Peyer's patch (tissue), 4 donors: Measurements from ENCODE around the gene NPPC. TPM values are rescaled to one million over a fixed set of nuclear protein-coding genes. Genes with fewer than 3 reads are reported as not detected.

Experiments
- DNase-seq, 3 donors: peaks; one replicate each; pipeline ENCODE4 v3.0.0-alpha.2; 2017 to 2019
- H3K27ac ChIP-seq, 4 donors: fragments of 200-600 bp; sonication (generic); one replicate each; pipeline ENCODE4 v1.5.1; 2016 to 2019
- H3K27me3 ChIP-seq, 2 donors: fragments of 200-600 bp; sonication (generic); one replicate each; pipeline ENCODE4 v1.5.1; 2019
- H3K36me3 ChIP-seq, 3 donors: fragments of 200-600 bp; sonication (generic); one replicate each; pipeline ENCODE4 v1.5.1; 2016 to 2019
- H3K4me1 ChIP-seq, 4 donors: fragments of 200-600 bp; sonication (generic); one replicate each; pipeline ENCODE4 v1.5.1; 2016 to 2019
- H3K4me3 ChIP-seq, 4 donors: fragments of 200-600 bp; sonication (generic); 1 replicate in 3 of 4; 2 replicates in 1 of 4; pipeline ENCODE4 v1.5.1; 2016 to 2019; ENCODE audit warnings: mild to moderate bottlenecking in 1 of 4
- H3K9me3 ChIP-seq, 4 donors: fragments of 200-600 bp; sonication (generic); one replicate each; pipeline ENCODE4 v1.5.1; 2016 to 2019; ENCODE audit warnings: mild to moderate bottlenecking in 1 of 4
- POLR2A ChIP-seq, 2 donors: fragments of 450-650 bp; IDR thresholded peaks; one replicate each; pipeline ENCODE4 v1.5.1; 2017; ENCODE audit warnings: antibody characterized with exemption in 2 of 2, mild to moderate bottlenecking in 2 of 2, moderate library complexity in 2 of 2
- total RNA-seq, 4 donors: library from RNA; depleted of rRNA; stranded (reverse); fragments of >200 nt; gene quantifications; one replicate each; pipeline ENCODE4 v1.1.0, GENCODE V29; 2016
- TF ChIP-seq, protein P1 (sequence below), 6 experiments: fragments of 450-650 bp in 4 of 6; fragments of 200-600 bp in 2 of 6; sonication (generic) in 1 of 6; IDR thresholded peaks; one replicate each; pipeline ENCODE4 v1.5.1; 2017 to 2019; ENCODE audit warnings: antibody characterized with exemption in 6 of 6, mild to moderate bottlenecking in 3 of 6, moderate library complexity in 1 of 6

Gene NPPC
- total RNA-seq, 4 donors from 2014 or later: not detected

DNA sequence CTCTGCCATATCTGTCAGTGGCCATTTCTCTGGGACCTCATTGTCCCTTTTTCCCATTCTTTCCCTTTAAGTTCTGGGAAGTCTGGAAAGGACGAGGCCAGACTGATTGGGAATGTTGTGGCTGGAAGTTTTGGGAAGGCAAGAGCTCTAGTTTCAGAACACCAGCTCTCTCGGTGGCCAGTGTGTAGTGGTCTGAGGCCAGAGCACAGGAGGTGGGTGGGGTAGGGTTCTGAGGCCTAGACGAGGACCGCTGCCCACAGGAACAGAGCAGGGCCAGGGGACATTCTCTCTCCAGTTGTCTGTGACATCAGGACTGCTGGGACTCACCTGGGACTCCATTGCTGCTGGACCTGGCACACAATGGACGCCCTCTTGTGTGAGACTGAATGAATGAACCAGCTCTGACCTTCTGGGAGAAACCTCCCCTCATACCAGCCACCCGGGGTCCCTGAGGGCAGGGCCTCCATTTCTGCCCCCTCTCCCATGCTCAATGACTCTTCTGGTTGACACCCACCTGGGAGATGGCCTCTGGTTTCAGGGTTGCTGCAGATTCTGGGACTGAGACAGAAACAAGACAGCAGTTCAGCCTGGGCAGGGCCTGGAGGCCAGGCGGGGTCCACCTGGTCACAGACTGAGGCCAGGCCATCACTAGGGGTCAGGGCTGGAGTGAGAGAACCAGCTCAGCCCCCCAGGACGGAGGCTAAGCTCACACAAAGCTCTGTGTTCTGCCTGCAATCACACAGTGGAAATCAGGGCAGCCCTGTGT lies 8.4 kb upstream of the NPPC start:
- no peaks in the 10 kb centered on the region for H3K36me3 ChIP-seq
- no peaks in the 10 kb centered on the region for H3K9me3 ChIP-seq
- no peak overlapping the region for H3K4me3 ChIP-seq
- TF ChIP-seq, protein P1, sequence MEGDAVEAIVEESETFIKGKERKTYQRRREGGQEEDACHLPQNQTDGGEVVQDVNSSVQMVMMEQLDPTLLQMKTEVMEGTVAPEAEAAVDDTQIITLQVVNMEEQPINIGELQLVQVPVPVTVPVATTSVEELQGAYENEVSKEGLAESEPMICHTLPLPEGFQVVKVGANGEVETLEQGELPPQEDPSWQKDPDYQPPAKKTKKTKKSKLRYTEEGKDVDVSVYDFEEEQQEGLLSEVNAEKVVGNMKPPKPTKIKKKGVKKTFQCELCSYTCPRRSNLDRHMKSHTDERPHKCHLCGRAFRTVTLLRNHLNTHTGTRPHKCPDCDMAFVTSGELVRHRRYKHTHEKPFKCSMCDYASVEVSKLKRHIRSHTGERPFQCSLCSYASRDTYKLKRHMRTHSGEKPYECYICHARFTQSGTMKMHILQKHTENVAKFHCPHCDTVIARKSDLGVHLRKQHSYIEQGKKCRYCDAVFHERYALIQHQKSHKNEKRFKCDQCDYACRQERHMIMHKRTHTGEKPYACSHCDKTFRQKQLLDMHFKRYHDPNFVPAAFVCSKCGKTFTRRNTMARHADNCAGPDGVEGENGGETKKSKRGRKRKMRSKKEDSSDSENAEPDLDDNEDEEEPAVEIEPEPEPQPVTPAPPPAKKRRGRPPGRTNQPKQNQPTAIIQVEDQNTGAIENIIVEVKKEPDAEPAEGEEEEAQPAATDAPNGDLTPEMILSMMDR (IDR thresholded peaks at IDR 0.05): no peak
- H3K4me1 ChIP-seq: no peaks in the 10 kb centered on the region
- peak in 1 of 3 donors; percentile 24 for DNase-seq
- no peak overlapping the region for H3K27ac ChIP-seq
- no peaks in the 10 kb centered on the region for H3K27me3 ChIP-seq

DNA sequence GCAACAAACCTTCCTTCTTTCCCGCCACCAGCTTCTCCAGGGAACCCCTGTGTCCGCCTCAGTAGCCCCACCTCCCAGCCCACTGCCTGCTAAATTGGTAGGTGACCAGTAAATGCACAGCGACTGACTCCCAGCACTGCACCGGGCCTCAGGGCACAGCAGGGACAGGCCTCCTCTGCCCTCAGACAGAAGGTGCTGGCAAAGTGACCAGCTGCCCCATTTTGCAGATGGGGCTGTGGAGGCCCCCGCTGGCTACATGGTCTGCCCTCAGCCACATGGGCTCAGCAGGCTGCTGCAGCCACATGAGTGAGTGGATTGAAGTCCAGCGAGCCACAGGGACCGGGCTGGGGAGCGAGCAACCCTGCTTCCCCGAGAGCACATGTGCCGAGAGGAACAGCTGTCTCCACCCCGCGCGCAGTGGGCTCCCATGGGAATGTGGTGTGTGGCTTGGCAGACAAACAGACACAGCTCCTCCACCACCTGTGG lies 7.8 kb upstream of the NPPC start:
- Histone ChIP-seq H3K4me3 (no peak overlapping the region), H3K4me1 (no peaks in the 10 kb centered on the region), H3K9me3 (no peaks in the 10 kb centered on the region), H3K27me3 (no peaks in the 10 kb centered on the region), H3K27ac (no peak overlapping the region), H3K36me3 (no peaks in the 10 kb centered on the region)
- DNase-seq: peak in 2 of 3 donors; percentile 11 to 41
- TF ChIP-seq, protein P1 (IDR thresholded peaks at IDR 0.05): no peak

DNA sequence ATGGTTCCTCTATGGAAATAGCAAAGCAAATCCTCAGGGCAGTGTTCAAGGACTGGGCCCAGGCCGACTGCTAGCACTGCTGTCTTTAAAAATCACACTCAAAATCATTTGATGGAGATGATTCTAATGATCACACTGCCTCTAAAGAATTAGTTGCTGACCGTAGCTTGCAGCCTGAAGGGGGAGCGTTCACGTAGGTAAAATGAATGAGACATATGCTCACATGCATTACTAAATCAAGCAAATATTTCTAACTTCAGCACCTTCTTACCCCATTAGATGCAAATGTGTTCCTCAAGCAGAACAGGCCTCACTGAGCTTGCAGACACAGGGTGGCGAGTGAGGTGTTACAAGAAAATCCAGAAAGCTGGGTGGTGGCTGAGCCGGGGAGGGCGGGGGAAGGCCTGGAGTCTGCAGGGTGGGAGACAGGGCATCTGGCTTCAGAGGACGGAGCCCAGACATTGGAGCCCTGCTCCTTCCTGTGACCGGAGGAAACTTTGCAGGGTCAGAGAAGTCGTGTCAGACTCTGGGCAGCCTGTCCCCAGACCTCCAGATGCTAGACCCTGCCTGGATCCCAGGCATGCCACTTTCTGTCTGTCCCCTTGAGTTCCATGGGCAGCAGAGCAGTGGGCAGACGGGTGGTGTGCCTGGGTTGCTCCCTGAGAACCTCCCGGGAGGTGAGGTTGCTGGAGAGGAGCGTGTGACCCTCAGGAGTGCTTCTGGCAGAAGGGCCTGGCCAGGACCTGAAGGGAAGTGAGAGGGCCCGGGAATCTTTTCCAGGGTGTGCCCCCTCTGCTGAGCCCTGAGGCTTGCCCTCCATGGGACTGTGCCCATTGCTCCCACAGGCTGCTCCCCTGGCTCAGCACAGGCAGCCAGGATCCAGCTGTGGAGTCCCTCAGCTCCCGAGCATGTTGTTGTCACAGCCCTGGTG lies 7.1 kb upstream of the NPPC start:
- TF ChIP-seq, protein P1 (IDR thresholded peaks at IDR 0.05): no peak
- TF ChIP-seq POLR2A (IDR thresholded peaks at IDR 0.05): no peak

DNA sequence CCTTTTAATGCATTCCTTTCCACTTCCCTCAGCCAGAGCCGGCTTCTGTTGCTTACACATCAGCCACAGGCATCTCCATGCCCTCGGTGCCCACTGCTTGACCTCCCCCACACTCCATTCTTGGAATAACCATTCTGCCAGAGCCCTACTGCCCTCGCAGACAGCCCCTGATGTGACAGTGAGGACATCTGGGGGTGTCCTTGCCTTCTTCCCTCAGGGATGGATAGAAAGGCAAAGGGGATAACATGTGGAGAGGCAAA lies 6.4 kb upstream of the NPPC start:
- TF ChIP-seq, protein P1 (IDR thresholded peaks at IDR 0.05): no peak
- TF ChIP-seq POLR2A (IDR thresholded peaks at IDR 0.05): no peak
- Histone ChIP-seq H3K27ac (no peak overlapping the region), H3K4me1 (no peaks in the 10 kb centered on the region), H3K27me3 (no peaks in the 10 kb centered on the region), H3K9me3 (no peaks in the 10 kb centered on the region), H3K4me3 (no peak overlapping the region), H3K36me3 (no peaks in the 10 kb centered on the region)
- DNase-seq: peak in 1 of 3 donors; percentile 17

More for the DNA sequence above, 7.1 kb upstream of the NPPC start:
- Histone ChIP-seq H3K27ac (no peak overlapping the region), H3K4me3 (no peak overlapping the region), H3K9me3 (no peaks in the 10 kb centered on the region), H3K27me3 (no peaks in the 10 kb centered on the region), H3K36me3 (no peaks in the 10 kb centered on the region), H3K4me1 (no peaks in the 10 kb centered on the region)
- DNase-seq: peak in 2 of 3 donors; percentile 0 to 32

DNA sequence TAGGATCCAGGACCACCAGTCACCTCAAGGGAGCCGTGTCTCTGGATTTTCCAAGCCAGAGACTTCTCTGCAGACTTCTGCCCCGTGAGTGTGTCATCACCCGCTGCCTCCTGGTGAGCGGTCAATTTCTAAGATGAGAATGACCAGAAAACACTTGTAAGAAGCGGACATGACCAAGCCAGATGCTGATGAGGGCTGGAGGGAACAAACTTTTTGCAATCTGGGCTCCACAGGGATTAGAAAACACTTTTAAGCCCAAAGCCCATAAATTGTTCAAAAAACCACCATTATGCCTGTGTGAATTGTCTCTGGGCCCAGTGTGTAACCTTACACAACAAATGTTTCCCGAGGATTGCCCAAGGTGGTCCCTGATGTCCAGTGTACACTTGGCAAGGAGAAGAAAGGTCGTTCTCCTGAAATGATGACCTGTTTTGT lies 5.3 kb upstream of the NPPC start:
- Histone ChIP-seq H3K36me3 (no peaks in the 10 kb centered on the region), H3K27me3 (peaks cover 0 to under 1% of the 10 kb centered on the region in 2 donors), H3K27ac (no peak overlapping the region), H3K4me3 (no peak overlapping the region), H3K4me1 (peaks cover 0 to 7% (median 4%) of the 10 kb centered on the region in 4 donors), H3K9me3 (no peaks in the 10 kb centered on the region)
- TF ChIP-seq, protein P1 (IDR thresholded peaks at IDR 0.05): no peak
- no peak for TF ChIP-seq POLR2A (IDR thresholded peaks at IDR 0.05)
- peak in 1 of 3 donors; percentile 29 for DNase-seq
